Fibroblast of upper back skin (primary cell): ENCODE results near the gene ESRRB.

Experiments
- DNase-seq: peaks from one replicate; pipeline ENCODE4 v3.0.0-alpha.2; 2013

Gene ESRRB

DNA sequence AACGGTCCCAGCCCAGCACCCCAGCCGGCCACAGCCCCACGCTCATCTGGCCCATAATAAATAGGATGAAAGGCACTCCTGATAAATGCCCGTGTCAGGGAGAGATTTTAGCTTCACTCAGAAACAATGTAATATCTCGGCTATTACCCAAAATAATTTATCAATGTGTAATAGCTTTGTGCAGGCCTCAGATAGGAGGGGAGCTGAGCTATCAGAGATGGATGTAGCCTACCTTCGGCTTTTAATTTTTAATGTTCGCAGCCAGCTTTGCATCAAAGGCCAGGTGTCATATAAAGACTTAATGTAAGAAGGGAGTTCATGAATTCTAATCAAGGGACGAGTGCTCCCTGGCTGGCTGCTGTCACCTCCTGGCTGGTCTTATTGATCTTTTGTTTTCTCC, 171.9 kb downstream of the ESRRB start:
- DNase-seq: no peak

GRCh38 chr14:76550534-76550933, 174.6 kb downstream of the ESRRB start:
- no peak for DNase-seq

GRCh38 chr14:76551116-76551515, 175.2 kb downstream of the ESRRB start:
- DNase-seq: no peak
